Myocyte (in vitro differentiated cells): ENCODE measurements around the gene SYNDIG1. TPM values are rescaled to one million over a fixed set of nuclear protein-coding genes. Genes with fewer than 3 reads are reported as not detected.

Experiments used
- DNase-seq: peaks from one replicate; pipeline ENCODE4 v3.0.0-alpha.2; 2012; ENCODE audit warnings: low read depth
- total RNA-seq: library from RNA; depleted of rRNA; stranded (reverse); fragments of >200 nt; gene quantifications from 2 replicates; pipeline ENCODE4 v1.2.3, GENCODE V29; 2014

Gene SYNDIG1
- total RNA-seq, 1 donor from 2014 or later = not detected

GRCh38 chr20:24470746-24471582 is 1.5 kb downstream of the SYNDIG1 start:
- no peak for DNase-seq

GRCh38 chr20:24472426-24472825 is 3.0 kb downstream of the SYNDIG1 start:
- DNase-seq = no peak

- no peak for DNase-seq
Observed at GRCh38 chr20:24473435-24474223, 4.2 kb downstream of the SYNDIG1 start.

GRCh38 chr20:24477831-24478547 is 8.6 kb downstream of the SYNDIG1 start:
- DNase-seq = no peak

DNA sequence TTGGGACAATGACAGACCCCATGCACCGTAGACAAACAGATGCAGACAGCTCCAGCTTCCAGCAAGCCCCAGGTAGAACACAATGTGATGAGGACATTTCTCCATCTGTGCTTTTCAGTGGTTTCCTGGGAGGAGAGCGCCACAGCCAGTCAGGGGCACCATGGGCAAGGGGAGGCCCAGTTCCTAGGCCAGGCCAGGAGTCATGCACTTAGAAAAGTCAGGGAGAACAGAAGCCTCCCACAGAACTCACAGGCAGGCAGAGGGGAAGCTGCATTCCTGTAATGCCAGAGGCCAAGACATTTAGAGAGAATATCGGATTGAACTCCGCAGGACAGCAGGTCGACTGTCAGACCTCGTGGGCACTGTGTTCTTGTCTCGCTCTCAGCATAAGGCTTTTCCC is 9.2 kb downstream of the SYNDIG1 start:
- no peak for DNase-seq

- no peak for DNase-seq
Observed at GRCh38 chr20:24479106-24479505, 9.7 kb downstream of the SYNDIG1 start.

DNA sequence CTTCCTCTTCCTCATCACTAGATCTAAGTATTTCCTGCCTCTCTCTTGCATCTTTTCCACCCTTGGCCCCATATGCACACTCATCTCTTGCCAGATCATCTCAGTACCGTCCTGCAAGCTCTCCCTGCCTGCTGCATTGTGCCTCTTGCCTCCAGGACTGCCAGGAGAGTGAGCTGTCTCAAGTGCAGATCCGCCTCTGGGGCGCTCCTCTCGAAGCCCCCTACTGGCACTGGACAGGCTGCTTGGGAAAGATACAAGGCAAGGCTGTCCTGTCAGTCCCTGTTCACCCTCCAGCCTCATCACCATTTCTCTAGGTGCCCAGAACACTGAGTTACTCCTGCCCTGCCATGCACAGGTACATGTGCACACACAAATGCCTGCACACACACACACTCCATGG is 10.2 kb downstream of the SYNDIG1 start:
- DNase-seq = no peak

DNA sequence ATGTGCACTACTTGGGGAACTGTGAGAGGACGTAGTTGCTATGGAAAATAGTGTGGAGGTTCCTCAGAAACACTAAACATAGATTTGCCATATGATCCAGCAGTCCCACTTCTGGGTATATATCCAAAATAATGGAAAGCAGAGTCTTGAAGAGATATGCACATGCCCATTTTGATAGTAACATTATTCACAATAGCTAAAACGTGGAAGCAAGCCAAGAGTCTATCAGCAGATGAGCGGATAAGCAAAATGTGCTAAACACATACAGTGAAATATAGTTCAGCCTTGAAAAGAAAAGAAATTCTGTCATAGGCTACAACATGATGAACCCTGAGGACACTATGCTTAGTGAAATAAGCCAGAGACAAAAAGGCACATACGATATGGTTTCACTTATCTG is 11.1 kb downstream of the SYNDIG1 start:
- no peak for DNase-seq

GRCh38 chr20:24481173-24481572 is 11.7 kb downstream of the SYNDIG1 start:
- no peak for DNase-seq

- no peak for DNase-seq
Observed at GRCh38 chr20:24483435-24484080, 14.1 kb downstream of the SYNDIG1 start.

DNA sequence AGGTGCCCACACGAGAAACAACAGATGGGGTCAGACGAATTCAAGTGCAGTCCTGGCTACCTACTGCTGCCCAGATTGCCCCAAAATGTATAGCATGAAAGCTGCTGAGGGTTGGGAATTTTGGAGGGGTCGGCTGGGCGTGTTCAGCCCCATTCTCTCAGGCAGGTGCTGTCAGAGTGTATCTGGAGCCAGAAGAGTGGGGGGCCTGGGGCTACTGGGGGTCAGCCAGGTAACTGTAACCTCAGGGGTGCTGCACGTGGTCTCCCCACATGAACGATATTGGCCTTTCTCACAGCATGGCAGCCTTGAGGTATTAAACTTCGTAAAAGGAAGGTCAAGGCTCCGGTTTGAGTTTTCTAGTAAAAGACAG is 14.6 kb downstream of the SYNDIG1 start:
- no peak for DNase-seq

DNA sequence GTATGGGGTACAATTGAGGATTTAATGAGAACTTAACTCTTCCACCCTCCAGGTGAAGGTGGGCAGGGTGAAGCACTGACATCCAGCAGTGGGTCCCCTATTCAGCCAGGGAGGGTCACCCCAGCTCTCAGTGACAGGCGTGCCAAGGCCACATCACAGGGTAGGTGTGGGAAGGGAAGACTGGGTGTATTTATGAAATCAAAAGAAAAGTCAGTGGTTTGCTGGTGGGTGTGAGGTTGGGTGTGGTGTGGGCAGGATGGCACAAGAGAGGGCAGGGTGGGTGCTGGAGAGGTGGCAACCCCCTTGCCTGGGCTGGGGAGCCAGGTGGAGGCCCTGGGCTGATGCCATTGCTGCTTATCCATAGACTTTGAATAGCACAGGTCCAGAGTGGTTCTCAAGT is 16.6 kb downstream of the SYNDIG1 start:
- no peak for DNase-seq

DNA sequence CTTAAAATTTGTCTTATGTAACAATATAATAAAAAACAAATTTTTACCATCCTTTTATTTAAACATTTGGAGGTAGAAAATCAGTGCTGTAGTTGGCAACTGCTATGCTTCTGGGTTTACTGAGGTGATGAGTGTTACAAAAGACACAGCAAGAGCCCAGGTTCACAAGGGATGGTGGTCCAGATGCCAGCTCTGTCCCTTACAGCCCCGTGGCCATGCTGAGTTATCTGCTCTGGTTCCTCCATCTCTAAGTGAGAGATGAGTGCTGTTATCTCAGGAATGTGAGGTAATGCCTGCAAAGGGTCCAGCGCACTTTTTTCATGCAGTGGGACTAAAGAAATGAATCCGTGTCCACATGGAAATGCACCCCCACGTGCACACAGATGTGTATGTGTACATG is 17.8 kb downstream of the SYNDIG1 start:
- no peak for DNase-seq

- no peak for DNase-seq
Observed at GRCh38 chr20:24487648-24488047, 18.2 kb downstream of the SYNDIG1 start.

- no peak for DNase-seq
Observed at GRCh38 chr20:24488064-24488799, 18.8 kb downstream of the SYNDIG1 start.

GRCh38 chr20:24488800-24489175 is 19.4 kb downstream of the SYNDIG1 start:
- no peak for DNase-seq

DNA sequence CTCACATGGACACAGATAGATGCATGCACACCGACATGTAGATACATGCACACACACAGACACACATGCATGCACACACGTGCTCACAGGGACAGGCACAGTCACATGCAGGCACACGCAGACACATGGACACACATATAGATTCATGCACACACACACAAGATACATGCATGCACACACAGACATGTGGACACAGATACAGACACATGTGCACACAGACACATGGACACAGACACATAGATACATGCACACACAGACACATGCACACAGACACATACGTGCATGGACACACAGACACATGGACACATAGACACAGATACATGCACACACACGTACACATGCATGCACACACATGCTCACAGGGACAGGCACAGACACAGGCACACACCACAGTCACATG is 19.8 kb downstream of the SYNDIG1 start:
- no peak for DNase-seq

DNA sequence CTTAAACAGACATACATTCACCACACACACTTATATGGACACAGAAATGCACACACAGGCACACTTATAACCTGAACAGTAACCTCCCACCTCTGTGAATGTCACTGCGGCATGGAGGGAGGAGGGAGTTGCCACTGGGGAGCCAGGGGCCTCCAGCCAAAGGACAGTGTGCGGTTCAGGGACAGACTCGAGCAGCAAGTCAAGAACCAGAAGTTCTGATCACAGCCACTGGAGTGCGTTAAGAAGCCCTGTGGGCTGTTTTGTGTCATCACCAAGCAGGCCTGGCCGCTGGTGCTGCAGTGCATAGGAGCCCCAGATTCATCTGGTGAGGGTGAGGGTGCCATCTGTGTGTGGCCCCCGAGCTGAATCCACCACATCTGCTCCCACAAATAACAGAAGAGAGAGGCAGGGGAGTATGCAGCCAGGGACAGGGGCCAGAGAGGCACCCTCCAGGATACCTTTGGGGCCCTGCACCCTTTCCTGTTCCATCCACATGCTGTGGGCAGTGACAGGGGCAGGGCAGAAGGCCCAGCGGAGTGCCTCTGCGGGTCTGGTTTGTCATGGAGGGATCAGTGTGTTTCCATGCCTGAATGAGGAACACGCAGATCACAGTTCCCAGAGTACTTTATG is 20.3 kb downstream of the SYNDIG1 start:
- no peak for DNase-seq

DNA sequence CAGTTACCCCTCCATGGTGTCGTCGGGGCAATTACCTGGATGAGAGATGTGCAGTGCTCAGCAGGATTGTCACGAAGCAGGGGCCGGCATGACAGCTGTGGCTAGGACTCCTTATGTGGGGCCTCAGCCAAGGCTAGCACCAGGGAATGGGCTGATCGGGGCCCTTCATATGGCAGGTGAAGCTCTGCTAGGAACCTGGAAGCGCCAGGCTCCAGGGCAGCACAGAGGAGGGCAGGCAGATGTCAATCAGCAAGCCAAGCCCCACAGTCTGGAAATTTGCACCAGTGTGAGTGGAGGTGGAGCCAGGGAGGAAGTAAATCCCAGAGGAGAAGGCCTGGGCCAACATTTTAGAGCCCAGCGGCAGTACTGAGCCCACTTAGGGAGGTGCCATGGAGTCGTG is 21.2 kb downstream of the SYNDIG1 start:
- no peak for DNase-seq

DNA sequence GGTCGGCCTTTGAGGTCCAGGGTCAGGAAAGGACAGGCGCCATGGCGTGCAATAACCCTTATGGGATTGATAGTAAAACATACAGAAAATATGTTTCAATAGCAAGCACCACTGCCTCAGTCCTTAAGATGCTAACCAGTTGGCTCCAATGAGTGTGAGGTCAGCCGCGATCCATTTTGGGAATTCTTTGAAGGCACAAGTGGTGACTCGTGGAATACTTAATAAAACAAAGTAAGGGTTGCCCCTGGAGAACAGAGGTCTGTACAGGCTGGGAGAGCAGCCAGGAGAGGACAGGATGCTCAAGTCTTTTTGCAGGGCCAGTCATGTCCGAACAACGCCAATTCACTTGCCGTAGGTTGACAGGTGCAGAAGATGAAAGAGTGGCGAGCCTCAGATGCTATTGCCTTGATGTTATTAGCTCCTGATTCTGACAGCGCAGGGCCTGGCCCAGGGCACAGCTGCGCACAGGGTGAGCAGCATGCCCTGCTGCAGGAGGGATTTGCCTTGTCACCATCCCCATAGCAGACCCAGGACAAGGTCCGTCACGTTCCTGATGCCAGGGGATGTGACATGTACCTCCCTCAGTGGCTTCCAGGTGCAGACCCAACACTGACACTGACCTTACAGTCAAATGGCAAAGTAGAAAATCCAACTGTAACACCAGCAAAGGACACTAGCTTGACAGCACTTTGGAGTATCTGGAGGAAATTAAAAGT is 21.8 kb downstream of the SYNDIG1 start:
- no peak for DNase-seq
